ENCODE measurements around the gene DNAH11.
"Not testable (repeated sequence)": the region's sequence is repeated elsewhere in the genome, so short reads cannot be mapped to it uniquely, and the experiment has no call there.

DNAH11 gene

GRCh38 chr7:21922605-21923004 is 379.8 kb downstream of the DNAH11 start:
- DNase-seq, result no peak

GRCh38 chr7:21923658-21924057 is 380.8 kb downstream of the DNAH11 start:
- no peak for DNase-seq

- no peak for DNase-seq
These were observed 383.6 kb downstream of the DNAH11 start for GRCh38 chr7:21926448-21926847.

GRCh38 chr7:21927693-21928092 is 384.9 kb downstream of the DNAH11 start:
- no peak for DNase-seq

- DNase-seq, result not testable (repeated sequence)
These were observed 390.5 kb downstream of the DNAH11 start for GRCh38 chr7:21933293-21933692.

- DNase-seq, result no peak
These were observed 392.0 kb downstream of the DNAH11 start for GRCh38 chr7:21934808-21935207.

GRCh38 chr7:21938463-21938862 is 395.6 kb downstream of the DNAH11 start:
- DNase-seq, result no peak

GRCh38 chr7:21939136-21939857 is 396.5 kb downstream of the DNAH11 start:
- no peak for DNase-seq

- DNase-seq, result no peak
These were observed 397.1 kb downstream of the DNAH11 start for GRCh38 chr7:21939858-21940372.

- DNase-seq, result no peak
These were observed 398.8 kb downstream of the DNAH11 start for GRCh38 chr7:21941611-21942141.

GRCh38 chr7:21942955-21943354 is 400.1 kb downstream of the DNAH11 start:
- peak in 9 of 56 donors; percentile 1 to 52 (median 14) for DNase-seq

- DNase-seq, result no peak
These were observed 400.6 kb downstream of the DNAH11 start for GRCh38 chr7:21943436-21943835.

GRCh38 chr7:21944616-21945453 is 402.0 kb downstream of the DNAH11 start:
- peak in 5 of 56 donors; percentile 1 to 18 (median 13) for DNase-seq

- peak in 52 of 56 donors; percentile 10 to 80 (median 58) for DNase-seq
These were observed 402.8 kb downstream of the DNAH11 start, which contains the start of gene CDCA7L for GRCh38 chr7:21945454-21946221. CDCA7L (minus strand) TSS chr7:21945899; CDS start chr7:21945804, 95 bp downstream.

- DNase-seq, result peak in 2 of 56 donors; percentile 19 to 35
These were observed 403.4 kb downstream of the DNAH11 start for GRCh38 chr7:21946222-21946709.

GRCh38 chr7:21947056-21947455 is 404.2 kb downstream of the DNAH11 start:
- no peak for DNase-seq

GRCh38 chr7:21947946-21948345 is 405.1 kb downstream of the DNAH11 start:
- DNase-seq, result no peak

GRCh38 chr7:21948364-21948763 is 405.5 kb downstream of the DNAH11 start:
- no peak for DNase-seq

GRCh38 chr7:21948887-21949540 is 406.2 kb downstream of the DNAH11 start:
- DNase-seq, result no peak

Measured in amygdala (tissue), 56 donors.